ENCODE results near the gene LAMC1.

- TF ChIP-seq, protein P1, sequence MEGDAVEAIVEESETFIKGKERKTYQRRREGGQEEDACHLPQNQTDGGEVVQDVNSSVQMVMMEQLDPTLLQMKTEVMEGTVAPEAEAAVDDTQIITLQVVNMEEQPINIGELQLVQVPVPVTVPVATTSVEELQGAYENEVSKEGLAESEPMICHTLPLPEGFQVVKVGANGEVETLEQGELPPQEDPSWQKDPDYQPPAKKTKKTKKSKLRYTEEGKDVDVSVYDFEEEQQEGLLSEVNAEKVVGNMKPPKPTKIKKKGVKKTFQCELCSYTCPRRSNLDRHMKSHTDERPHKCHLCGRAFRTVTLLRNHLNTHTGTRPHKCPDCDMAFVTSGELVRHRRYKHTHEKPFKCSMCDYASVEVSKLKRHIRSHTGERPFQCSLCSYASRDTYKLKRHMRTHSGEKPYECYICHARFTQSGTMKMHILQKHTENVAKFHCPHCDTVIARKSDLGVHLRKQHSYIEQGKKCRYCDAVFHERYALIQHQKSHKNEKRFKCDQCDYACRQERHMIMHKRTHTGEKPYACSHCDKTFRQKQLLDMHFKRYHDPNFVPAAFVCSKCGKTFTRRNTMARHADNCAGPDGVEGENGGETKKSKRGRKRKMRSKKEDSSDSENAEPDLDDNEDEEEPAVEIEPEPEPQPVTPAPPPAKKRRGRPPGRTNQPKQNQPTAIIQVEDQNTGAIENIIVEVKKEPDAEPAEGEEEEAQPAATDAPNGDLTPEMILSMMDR (conservative IDR thresholded peaks at IDR 0.05 in 1 of 2, IDR thresholded peaks at IDR 0.05 in 1 of 2; ENCODE audit: low read depth in 1 of 2, low read length in 2 of 2), result no peak
- TF ChIP-seq EZH2 (IDR thresholded peaks at IDR 0.05; ENCODE audit: low read length, missing control alignments), result no peak
Observed at GRCh38 chr1:183180634-183181056, 157.4 kb downstream of the LAMC1 start.

All from fibroblast of lung (primary cell).